ES-I3 (cell line): ENCODE measurements around the gene MT1G.
"Not testable (repeated sequence)": the region's sequence is repeated elsewhere in the genome, so short reads cannot be mapped to it uniquely, and the experiment has no call there.

Experiments
- H3K36me3 ChIP-seq: 2 replicates; pipeline ENCODE4 v1.6.1; 2013; ENCODE audit warnings: mild to moderate bottlenecking, low read length, control low read depth, moderate library complexity; ENCODE audit not compliant: insufficient read depth
- H3K4me1 ChIP-seq: 2 replicates; pipeline ENCODE4 v1.6.1; 2013; ENCODE audit warnings: mild to moderate bottlenecking, control low read depth, low read length; ENCODE audit not compliant: insufficient read depth
- H3K9ac ChIP-seq: 2 replicates; pipeline ENCODE4 v1.6.1; 2013; ENCODE audit warnings: low read depth, mild to moderate bottlenecking, low read length, moderate library complexity
- H3K9me3 ChIP-seq: 2 replicates; pipeline ENCODE4 v1.6.1; 2013; ENCODE audit warnings: mild to moderate bottlenecking, low read length, moderate library complexity; ENCODE audit not compliant: control insufficient read depth, insufficient read depth

Gene MT1G

GRCh38 chr16:56631197-56631596 lies 36.7 kb downstream of the MT1G start:
- no peaks in the 10 kb centered on the region for H3K9me3 ChIP-seq
- H3K4me1 ChIP-seq = peaks cover 11% of the 10 kb centered on the region; the same call in 1 of the 2 replicates
- H3K36me3 ChIP-seq = no peaks in the 10 kb centered on the region
- H3K9ac ChIP-seq = no peak overlapping the region

DNA sequence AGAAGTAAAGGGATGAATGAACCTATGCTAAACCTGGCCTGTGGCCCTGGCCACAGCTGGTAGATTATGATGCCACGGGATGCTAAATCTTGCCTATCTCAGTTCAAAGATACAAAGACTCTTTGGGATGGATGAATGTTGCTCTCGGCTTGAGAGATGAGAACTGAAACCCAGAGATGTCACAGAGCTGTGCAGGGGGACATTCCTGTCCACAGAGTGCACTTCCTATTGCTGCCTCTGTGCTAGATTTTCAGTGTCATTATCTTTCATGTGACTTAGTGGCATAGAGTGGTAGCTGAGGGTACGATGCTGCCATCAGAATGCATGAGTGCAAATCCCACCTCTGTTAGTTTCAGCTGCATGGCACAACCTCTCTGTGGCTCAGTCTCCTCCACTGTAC lies 37.7 kb downstream of the MT1G start:
- H3K9ac ChIP-seq = no peak overlapping the region
- no peaks in the 10 kb centered on the region for H3K9me3 ChIP-seq
- no peaks in the 10 kb centered on the region for H3K36me3 ChIP-seq
- H3K4me1 ChIP-seq = peaks cover 12% of the 10 kb centered on the region; the same call in 1 of the 2 replicates

GRCh38 chr16:56629531-56629930 lies 38.3 kb downstream of the MT1G start:
- Histone ChIP-seq H3K9me3 (no peaks in the 10 kb centered on the region), H3K9ac (no peak overlapping the region), H3K36me3 (no peaks in the 10 kb centered on the region), H3K4me1 (peaks cover 12% of the 10 kb centered on the region; the same call in 1 of the 2 replicates)

- H3K9me3 ChIP-seq = no peaks in the 10 kb centered on the region
- no peaks in the 10 kb centered on the region for H3K36me3 ChIP-seq
- H3K4me1 ChIP-seq = peaks cover 12% of the 10 kb centered on the region; the same call in 1 of the 2 replicates
- H3K9ac ChIP-seq = no peak overlapping the region
Measured at GRCh38 chr16:56628486-56629350, 39.1 kb downstream of the MT1G start.

- H3K4me1 ChIP-seq = peaks cover 19% of the 10 kb centered on the region; the same call in 1 of the 2 replicates
- no peaks in the 10 kb centered on the region for H3K9me3 ChIP-seq
- no peak overlapping the region for H3K9ac ChIP-seq
- no peaks in the 10 kb centered on the region for H3K36me3 ChIP-seq
Measured at GRCh38 chr16:56626685-56627084, 41.2 kb downstream of the MT1G start.

- H3K36me3 ChIP-seq = no peaks in the 10 kb centered on the region
- peaks cover 24% of the 10 kb centered on the region; the same call in 1 of the 2 replicates for H3K4me1 ChIP-seq
- H3K9me3 ChIP-seq = no peaks in the 10 kb centered on the region
- peak overlapping the region; percentile 51; the same call in 1 of the 2 replicates for H3K9ac ChIP-seq
Measured at GRCh38 chr16:56625943-56626654, 41.8 kb downstream of the MT1G start.

DNA sequence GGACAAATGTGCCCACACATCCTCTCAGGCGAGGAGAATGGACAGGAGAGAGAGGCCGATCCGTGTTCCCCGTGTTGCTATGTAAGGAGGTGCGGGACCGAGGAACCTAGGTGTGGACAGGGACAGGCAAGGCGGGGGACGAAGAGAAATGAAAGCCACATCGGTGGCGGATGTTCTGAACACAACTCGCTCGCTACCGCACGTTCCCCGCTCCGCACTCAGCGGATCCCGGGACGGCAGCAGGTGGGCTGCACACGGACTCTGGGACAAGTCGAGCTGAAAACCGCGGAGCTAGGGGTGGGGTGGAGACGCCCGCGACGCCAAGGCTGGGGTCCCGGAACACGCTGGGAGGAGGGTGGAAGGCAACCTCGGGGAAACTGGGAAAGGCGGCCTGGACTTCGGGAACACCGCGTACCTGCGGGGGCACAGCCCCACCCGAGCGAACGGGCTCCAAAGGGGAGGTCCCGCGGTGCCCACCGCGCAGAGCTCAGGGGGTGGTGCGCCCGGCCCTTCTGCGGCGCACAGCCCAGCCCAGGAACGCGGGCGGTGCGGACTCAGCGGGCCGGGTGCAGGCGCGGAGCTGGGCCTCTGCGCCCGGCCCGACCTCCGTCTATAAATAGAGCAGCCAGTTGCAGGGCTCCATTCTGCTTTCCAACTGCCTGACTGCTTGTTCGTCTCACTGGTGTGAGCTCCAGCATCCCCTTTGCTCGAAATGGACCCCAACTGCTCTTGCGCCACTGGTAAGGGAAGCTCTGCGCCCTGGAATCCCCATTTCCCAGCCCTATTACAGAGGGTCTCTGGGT lies 42.5 kb downstream of the MT1G start, which contains the start of gene MT1E:
Gene MT1E, plus strand, starts transcription at position 642 of the 803 bp plus-strand sequence. Its CDS starts 71 bp downstream, at position 713.
- Histone ChIP-seq H3K9me3 (no peaks in the 10 kb centered on the region), H3K36me3 (no peaks in the 10 kb centered on the region), H3K4me1 (peaks cover 25% of the 10 kb centered on the region; the same call in 1 of the 2 replicates), H3K9ac (peak within 1 kb of the TSS; percentile 51)

DNA sequence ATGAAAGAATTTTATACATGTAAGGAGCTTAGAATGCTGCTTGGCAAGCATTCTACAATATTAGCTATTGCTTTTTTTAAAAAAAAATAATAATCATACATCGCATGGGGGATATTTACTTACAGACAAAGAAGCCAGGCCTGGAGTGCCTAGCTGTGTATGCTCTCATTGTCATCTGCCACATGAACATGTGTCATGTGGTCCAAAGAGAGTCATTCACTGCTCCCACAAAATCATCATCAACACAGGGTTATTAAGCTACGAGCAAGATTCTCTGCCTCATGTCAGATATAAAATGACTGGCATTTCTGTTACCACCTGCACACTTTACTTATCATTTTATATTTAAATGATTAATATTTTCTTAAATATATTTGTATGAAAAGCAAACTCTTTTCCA lies 44.2 kb downstream of the MT1G start:
- Histone ChIP-seq H3K9ac (no peak overlapping the region), H3K9me3 (no peaks in the 10 kb centered on the region), H3K4me1 (peaks cover 25% of the 10 kb centered on the region; the same call in 1 of the 2 replicates), H3K36me3 (no peaks in the 10 kb centered on the region)

- not testable (repeated sequence) for H3K9ac ChIP-seq, H3K9me3 ChIP-seq, H3K36me3 ChIP-seq
- H3K4me1 ChIP-seq = peaks cover 25% of the 10 kb centered on the region; the same call in 1 of the 2 replicates
Measured at GRCh38 chr16:56623184-56623583, 44.7 kb downstream of the MT1G start.

- not testable (repeated sequence) for H3K36me3 ChIP-seq, H3K9ac ChIP-seq, H3K9me3 ChIP-seq
- peaks cover 27% of the 10 kb centered on the region; the same call in 1 of the 2 replicates for H3K4me1 ChIP-seq
Measured at GRCh38 chr16:56621665-56622445, 46.0 kb downstream of the MT1G start.

GRCh38 chr16:56620339-56620897 lies 47.4 kb downstream of the MT1G start:
- H3K9ac ChIP-seq = no peak overlapping the region
- H3K4me1 ChIP-seq = peaks cover 18% of the 10 kb centered on the region; the same call in 1 of the 2 replicates
- no peaks in the 10 kb centered on the region for H3K36me3 ChIP-seq
- no peaks in the 10 kb centered on the region for H3K9me3 ChIP-seq

- Histone ChIP-seq H3K4me1 (peaks cover 23% of the 10 kb centered on the region), H3K9me3 (no peaks in the 10 kb centered on the region)
Measured at GRCh38 chr16:56618138-56618537, 49.7 kb downstream of the MT1G start.

More at GRCh38 chr16:56618138-56618537, 49.7 kb downstream of the MT1G start:
- no peaks in the 10 kb centered on the region for H3K36me3 ChIP-seq
- no peak overlapping the region for H3K9ac ChIP-seq
